Glutamatergic neuron (in vitro differentiated cells): Measurements from ENCODE around the gene CNTROB. TPM values are rescaled to one million over a fixed set of nuclear protein-coding genes. Genes with fewer than 3 reads are reported as not detected.

Experiments
- DNase-seq: peaks from one replicate; pipeline ENCODE4 v3.0.0; 2022
- H3K27ac Mint-ChIP-seq: one replicate; pipeline ENCODE4 v1.8.0; 2020; ENCODE audit warnings: mild to moderate bottlenecking, mixed read lengths, inconsistent platforms; ENCODE audit not compliant: unreplicated experiment
- H3K27me3 Mint-ChIP-seq: one replicate; pipeline ENCODE4 v1.8.0; 2020; ENCODE audit warnings: mild to moderate bottlenecking, moderate library complexity, mixed read lengths, inconsistent platforms; ENCODE audit not compliant: unreplicated experiment
- H3K36me3 Mint-ChIP-seq: one replicate; pipeline ENCODE4 v1.8.0; 2020; ENCODE audit warnings: mild to moderate bottlenecking, mixed read lengths, inconsistent platforms; ENCODE audit not compliant: unreplicated experiment
- H3K4me1 Mint-ChIP-seq: one replicate; pipeline ENCODE4 v1.8.0; 2020; ENCODE audit warnings: mild to moderate bottlenecking, low read depth, mixed read lengths, inconsistent platforms; ENCODE audit not compliant: unreplicated experiment
- H3K4me3 Mint-ChIP-seq: one replicate; pipeline ENCODE4 v1.8.0; 2020; ENCODE audit warnings: mild to moderate bottlenecking, mixed read lengths, inconsistent platforms; ENCODE audit not compliant: unreplicated experiment
- H3K9me3 Mint-ChIP-seq: one replicate; pipeline ENCODE4 v1.8.0; 2020; ENCODE audit warnings: mild to moderate bottlenecking, moderate library complexity, mixed read lengths, inconsistent platforms; ENCODE audit not compliant: unreplicated experiment
- total RNA-seq: library from RNA; stranded (reverse); fragmentation: NEBNext Ultra II Directional; extraction: Animal tissue kit (Norgen Biotek cat#: 25700); gene quantifications from one replicate; pipeline ENCODE4 v1.2.1, GENCODE V29; 2021; ENCODE audit not compliant: unreplicated experiment
- TF ChIP-seq, protein P1 (sequence below): fragments of 200-600 bp; sonication (generic); IDR thresholded peaks from one replicate; pipeline ENCODE4 v1.5.0; 2021; ENCODE audit not compliant: partially characterized antibody, unreplicated experiment

Gene CNTROB
- total RNA-seq, 1 donor from 2014 or later: 55.7 TPM

GRCh38 chr17:7915611-7916384 lies 16.2 kb upstream of the CNTROB start, which contains the start of gene RNF227:
Gene RNF227 (minus strand): TSS chr17:7916289. CDS start chr17:7916195, 94 bp downstream.
- Mint-ChIP-seq H3K4me3 (peak within 1 kb of the TSS; percentile 92), H3K27ac (peak within 1 kb of the TSS; percentile 67), H3K36me3 (no peaks in the 10 kb centered on the region), H3K27me3 (peaks cover 12% of the 10 kb centered on the region), H3K4me1 (peaks cover 7% of the 10 kb centered on the region), H3K9me3 (peaks cover 3% of the 10 kb centered on the region)
- TF ChIP-seq, protein P1, sequence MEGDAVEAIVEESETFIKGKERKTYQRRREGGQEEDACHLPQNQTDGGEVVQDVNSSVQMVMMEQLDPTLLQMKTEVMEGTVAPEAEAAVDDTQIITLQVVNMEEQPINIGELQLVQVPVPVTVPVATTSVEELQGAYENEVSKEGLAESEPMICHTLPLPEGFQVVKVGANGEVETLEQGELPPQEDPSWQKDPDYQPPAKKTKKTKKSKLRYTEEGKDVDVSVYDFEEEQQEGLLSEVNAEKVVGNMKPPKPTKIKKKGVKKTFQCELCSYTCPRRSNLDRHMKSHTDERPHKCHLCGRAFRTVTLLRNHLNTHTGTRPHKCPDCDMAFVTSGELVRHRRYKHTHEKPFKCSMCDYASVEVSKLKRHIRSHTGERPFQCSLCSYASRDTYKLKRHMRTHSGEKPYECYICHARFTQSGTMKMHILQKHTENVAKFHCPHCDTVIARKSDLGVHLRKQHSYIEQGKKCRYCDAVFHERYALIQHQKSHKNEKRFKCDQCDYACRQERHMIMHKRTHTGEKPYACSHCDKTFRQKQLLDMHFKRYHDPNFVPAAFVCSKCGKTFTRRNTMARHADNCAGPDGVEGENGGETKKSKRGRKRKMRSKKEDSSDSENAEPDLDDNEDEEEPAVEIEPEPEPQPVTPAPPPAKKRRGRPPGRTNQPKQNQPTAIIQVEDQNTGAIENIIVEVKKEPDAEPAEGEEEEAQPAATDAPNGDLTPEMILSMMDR: no peak
- peak; percentile 85 for DNase-seq

GRCh38 chr17:7916385-7916682 lies 15.7 kb upstream of the CNTROB start:
- Mint-ChIP-seq H3K4me3 (peak overlapping the region; percentile 79), H3K36me3 (no peaks in the 10 kb centered on the region), H3K27ac (peak overlapping the region; percentile 67), H3K27me3 (peaks cover 12% of the 10 kb centered on the region), H3K9me3 (peaks cover 3% of the 10 kb centered on the region), H3K4me1 (peaks cover 7% of the 10 kb centered on the region)
- no peak for DNase-seq
- TF ChIP-seq, protein P1: no peak

DNA sequence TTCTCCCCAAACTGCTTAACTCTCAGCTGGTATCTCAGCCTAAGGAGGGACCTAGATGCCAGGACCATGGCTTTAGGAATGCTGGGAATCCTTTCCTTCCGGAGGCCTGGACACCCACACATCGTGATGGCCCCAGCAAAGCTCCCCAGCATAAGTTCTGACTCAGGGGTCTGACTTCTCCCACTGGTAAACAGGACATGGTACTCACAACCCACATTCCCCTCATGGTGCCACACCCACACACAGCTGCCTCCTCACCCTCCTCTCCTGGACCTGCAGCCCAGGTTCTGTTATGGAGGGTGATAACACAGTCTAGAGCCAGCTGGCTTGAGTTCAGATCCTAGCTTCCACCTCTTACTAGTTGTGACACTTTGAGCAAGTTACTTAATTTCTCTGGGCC lies 15.2 kb upstream of the CNTROB start:
- Mint-ChIP-seq H3K4me1 (peaks cover 7% of the 10 kb centered on the region), H3K27ac (peak overlapping the region; percentile 67), H3K27me3 (peaks cover 12% of the 10 kb centered on the region), H3K4me3 (peak overlapping the region; percentile 79), H3K36me3 (no peaks in the 10 kb centered on the region), H3K9me3 (peaks cover 3% of the 10 kb centered on the region)
- TF ChIP-seq, protein P1: no peak
- no peak for DNase-seq

DNA sequence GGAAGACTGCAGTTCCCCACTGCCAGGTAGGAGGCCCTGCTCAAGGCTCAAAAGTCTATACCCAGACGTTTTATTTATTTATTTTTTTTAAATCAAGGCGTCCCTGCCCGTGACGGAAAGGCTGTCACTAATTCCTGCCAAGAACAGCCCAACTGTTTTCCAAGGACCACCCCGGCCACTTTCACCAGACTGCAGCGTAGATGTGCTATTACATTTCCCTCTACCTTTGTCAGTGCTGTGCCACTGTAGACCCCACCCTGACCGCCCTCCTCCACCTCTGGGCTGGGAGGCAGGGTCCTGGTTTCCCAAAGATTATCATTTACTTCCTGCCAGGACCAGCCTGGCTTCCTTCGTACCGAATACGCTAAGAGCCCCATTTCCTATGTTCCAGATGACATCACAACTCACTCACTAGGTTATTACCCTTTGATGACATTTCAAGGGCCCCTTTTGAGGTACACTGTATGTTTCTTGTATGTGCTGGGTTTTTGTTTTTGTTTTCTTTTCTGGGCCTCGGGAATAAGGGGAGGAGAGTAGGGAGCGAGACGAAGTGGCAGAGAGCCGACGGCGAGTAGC lies 9.6 kb upstream of the CNTROB start:
- Mint-ChIP-seq H3K9me3 (no peaks in the 10 kb centered on the region), H3K4me1 (peaks cover 2% of the 10 kb centered on the region), H3K27me3 (peaks cover 5% of the 10 kb centered on the region), H3K4me3 (peak overlapping the region; percentile 83), H3K36me3 (no peaks in the 10 kb centered on the region), H3K27ac (peak overlapping the region; percentile 60)
- DNase-seq: no peak
- TF ChIP-seq, protein P1: no peak
